ENCODE measurements around the gene EML1.
A peak's percentile ranks its signal among the peaks of the same experiment; 100 is the strongest.

The EML1 gene

DNA sequence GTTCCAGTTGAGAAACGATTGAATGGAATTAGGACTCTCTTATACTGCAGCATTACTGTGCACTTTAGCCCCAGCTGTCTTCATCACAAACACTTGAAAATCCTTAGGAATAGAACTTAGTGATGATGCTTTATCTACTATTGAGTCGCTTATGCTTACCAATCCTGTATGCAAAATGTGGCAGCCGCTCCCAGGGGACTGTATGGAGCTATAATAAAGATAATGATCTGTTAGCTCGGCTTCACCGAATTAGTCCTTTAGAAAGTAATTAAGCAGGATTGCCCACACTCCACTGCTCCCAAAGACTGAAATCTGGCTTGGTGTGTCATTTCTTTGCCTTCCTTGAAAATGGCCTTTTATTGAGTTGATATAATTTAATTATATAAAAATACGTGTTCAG, 10.6 kb downstream of the EML1 start:
- TF ChIP-seq CTCF (IDR thresholded peaks at IDR 0.05; ENCODE audit: low read depth, low read length) = no peak
- no peak overlapping the region for H3K4me3 ChIP-seq (replicated peaks in 1 of 2; ENCODE audit: low read depth in 2 of 2, low read length in 2 of 2)
- DNase-seq (ENCODE audit: low read depth in 2 of 2) = no peak

DNA sequence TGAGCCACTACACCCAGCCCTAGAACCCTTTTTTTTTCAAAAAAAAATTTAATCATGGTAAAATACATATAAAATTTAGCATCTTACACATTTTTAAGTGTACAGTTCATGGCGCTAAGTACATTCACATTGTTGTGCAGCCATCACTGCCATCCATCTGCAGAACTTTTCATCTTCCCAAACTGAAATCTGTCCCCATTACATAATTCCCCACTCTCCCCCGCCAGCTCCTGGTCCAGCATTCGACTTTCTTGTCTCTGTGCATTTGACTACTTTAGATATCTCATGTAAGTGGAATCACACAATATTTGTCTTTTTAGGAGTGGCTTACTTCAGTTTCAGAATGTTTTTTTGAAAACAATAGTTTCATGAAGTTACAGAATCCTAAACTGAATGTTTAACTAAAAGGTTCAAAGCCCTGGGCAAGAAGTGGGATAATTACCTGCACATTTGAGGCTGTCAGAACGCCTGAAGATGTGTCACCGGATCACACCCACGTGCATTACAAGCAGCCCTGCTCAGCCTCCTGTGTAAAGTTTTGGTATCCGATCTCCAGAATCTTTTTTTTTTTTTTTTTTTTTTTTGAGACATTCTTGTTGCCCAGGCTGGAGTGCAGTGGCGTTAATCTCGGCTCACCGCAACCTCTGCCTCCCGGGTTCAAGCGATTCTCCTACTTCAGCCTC, 12.7 kb downstream of the EML1 start:
- no peak overlapping the region for H3K4me3 ChIP-seq (replicated peaks in 1 of 2; ENCODE audit: low read depth in 2 of 2, low read length in 2 of 2)
- no peak for TF ChIP-seq CTCF (IDR thresholded peaks at IDR 0.05; ENCODE audit: low read depth, low read length)
- no peak for DNase-seq (ENCODE audit: low read depth in 2 of 2)

DNA sequence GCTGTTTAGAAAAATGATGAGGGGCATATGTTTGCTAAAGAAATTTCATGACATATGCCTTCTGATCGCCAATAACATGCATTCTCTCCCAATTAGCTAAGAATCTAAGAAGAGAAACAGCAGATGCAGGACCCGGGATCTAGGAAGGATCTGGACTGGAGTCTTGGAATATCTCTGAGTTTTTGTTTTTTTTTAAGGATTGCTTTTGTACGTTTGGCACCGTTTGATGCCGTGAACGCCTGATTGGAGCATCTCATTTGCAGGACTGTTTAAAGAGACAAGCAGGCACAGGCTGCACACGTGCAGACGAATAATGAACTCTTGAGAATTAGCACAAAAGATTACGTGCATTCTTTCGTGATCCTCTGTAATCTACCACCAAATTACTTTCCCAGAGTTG, 13.6 kb downstream of the EML1 start:
- H3K4me3 ChIP-seq (replicated peaks in 1 of 2; ENCODE audit: low read depth in 2 of 2, low read length in 2 of 2) = no peak overlapping the region
- DNase-seq (ENCODE audit: low read depth in 2 of 2) = no peak
- no peak for TF ChIP-seq CTCF (IDR thresholded peaks at IDR 0.05; ENCODE audit: low read depth, low read length)

DNA sequence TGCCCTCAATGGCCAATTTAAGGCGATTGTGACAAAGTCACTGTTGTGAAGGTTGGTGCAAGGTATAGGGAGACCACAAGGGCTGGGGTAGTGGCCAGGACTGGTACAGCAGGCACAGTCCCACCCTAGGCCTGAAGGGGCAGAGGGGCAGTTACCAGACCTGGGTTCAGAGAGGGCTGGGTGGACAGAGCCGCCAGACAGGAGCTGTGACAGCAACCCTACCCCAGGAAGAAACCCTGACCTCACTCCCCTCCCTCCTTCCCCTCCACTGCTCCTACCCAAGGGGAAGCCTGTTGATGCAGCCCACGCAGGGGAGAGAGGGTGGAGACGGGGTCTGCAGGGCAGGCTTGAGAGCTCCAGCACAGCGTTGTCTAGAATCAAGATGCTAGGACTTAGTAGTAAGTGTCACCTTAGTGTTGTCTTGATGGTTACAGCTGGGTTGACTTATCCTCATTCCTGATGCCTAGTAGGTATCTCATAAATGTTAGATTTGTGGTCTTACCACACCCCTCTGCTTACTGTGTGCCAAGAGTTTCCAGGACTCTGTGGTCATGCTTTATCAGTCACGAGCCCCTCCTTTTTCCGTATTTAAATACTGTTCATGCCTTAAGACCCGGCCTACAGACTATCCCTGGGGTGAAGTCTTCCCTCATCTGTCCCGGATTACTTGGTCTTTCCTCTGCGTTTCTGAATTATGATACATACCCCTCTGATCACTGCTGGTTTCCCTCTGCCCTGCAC, 14.4 kb downstream of the EML1 start:
- H3K4me3 ChIP-seq (replicated peaks in 1 of 2; ENCODE audit: low read depth in 2 of 2, low read length in 2 of 2) = peak overlapping the region in 1 of 2 donors; percentile 3
- peak; percentile 2 for TF ChIP-seq CTCF (IDR thresholded peaks at IDR 0.05; ENCODE audit: low read depth, low read length)
- peak; percentile 37 to 72 for DNase-seq (ENCODE audit: low read depth in 2 of 2)

- DNase-seq (ENCODE audit: low read depth in 2 of 2) = no peak
- H3K4me3 ChIP-seq (replicated peaks in 1 of 2; ENCODE audit: low read depth in 2 of 2, low read length in 2 of 2) = peak overlapping the region in 1 of 2 donors; percentile 3
- no peak for TF ChIP-seq CTCF (IDR thresholded peaks at IDR 0.05; ENCODE audit: low read depth, low read length)
Measured at GRCh38 chr14:99808154-99808505, 14.9 kb downstream of the EML1 start.

DNA sequence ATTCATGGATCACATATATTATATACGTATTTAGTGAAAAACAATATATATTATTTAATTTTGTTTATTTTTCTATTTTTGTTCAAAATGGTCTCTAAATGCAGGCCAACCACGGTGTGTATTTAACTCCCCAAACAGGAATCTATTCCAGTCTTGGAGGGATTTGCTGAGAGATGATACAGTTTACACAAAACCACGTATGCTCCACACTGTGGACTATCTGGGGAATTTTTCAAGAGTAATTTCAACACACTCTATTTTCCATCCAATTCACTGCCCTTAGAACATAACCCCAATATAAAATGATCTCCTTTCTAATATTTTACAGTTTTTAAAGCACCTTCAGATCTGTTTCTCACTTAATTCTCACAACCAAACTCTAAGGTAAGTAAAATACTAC, 15.3 kb downstream of the EML1 start:
- no peak for TF ChIP-seq CTCF (IDR thresholded peaks at IDR 0.05; ENCODE audit: low read depth, low read length)
- H3K4me3 ChIP-seq (replicated peaks in 1 of 2; ENCODE audit: low read depth in 2 of 2, low read length in 2 of 2) = no peak overlapping the region
- peak in 1 of 2 donors; percentile 51 for DNase-seq (ENCODE audit: low read depth in 2 of 2)

Measured in cardiac fibroblast (primary cell).